HG03280 (cell line): Measurements from ENCODE around the gene TOLLIP.
"Not testable (repeated sequence)": the region's sequence is repeated elsewhere in the genome, so short reads cannot be mapped to it uniquely, and the experiment has no call there.

ENCODE experiments used
- ATAC-seq: cut with Tn5 transposase; IDR thresholded peaks from one replicate; pipeline ENCODE4 v1.9.1; 2021; ENCODE audit warnings: mild to moderate bottlenecking, moderate library complexity; ENCODE audit not compliant: unreplicated experiment

Gene TOLLIP

GRCh38 chr11:1309498-1310317 is at the start of gene TOLLIP:
Gene TOLLIP, minus strand, starts transcription at chr11:1309632. Its CDS starts 134 bp downstream, at chr11:1309498.
- ATAC-seq = peak; percentile 76

GRCh38 chr11:1358931-1359330 is 49.5 kb upstream of the TOLLIP start:
- not testable (repeated sequence) for ATAC-seq

GRCh38 chr11:1358286-1358685 is 48.9 kb upstream of the TOLLIP start:
- no peak for ATAC-seq

- ATAC-seq = no peak
These were observed 47.1 kb upstream of the TOLLIP start for GRCh38 chr11:1356478-1356960.

- ATAC-seq = no peak
These were observed 46.6 kb upstream of the TOLLIP start for GRCh38 chr11:1356007-1356435.

GRCh38 chr11:1354125-1354938 is 44.9 kb upstream of the TOLLIP start:
- no peak for ATAC-seq

- no peak for ATAC-seq
These were observed 44.1 kb upstream of the TOLLIP start for GRCh38 chr11:1353383-1354124.

- ATAC-seq = no peak
These were observed 43.4 kb upstream of the TOLLIP start for GRCh38 chr11:1352696-1353382.

- ATAC-seq = no peak
These were observed 42.0 kb upstream of the TOLLIP start for GRCh38 chr11:1351278-1351937.

GRCh38 chr11:1350086-1350725 is 40.8 kb upstream of the TOLLIP start:
- ATAC-seq = no peak

- ATAC-seq = no peak
These were observed 40.1 kb upstream of the TOLLIP start for GRCh38 chr11:1349327-1350041.

GRCh38 chr11:1348796-1349326 is 39.4 kb upstream of the TOLLIP start:
- ATAC-seq = no peak

- no peak for ATAC-seq
These were observed 38.8 kb upstream of the TOLLIP start for GRCh38 chr11:1348146-1348795.

GRCh38 chr11:1347411-1347999 is 38.1 kb upstream of the TOLLIP start:
- ATAC-seq = not testable (repeated sequence)

GRCh38 chr11:1346669-1347390 is 37.4 kb upstream of the TOLLIP start:
- ATAC-seq = no peak

GRCh38 chr11:1345737-1346513 is 36.5 kb upstream of the TOLLIP start:
- no peak for ATAC-seq
